Sigmoid colon (tissue), 4 donors: Measurements from ENCODE around the gene SDK2.

Source experiments
- EP300 ChIP-seq, 4 donors: sonication (generic); formaldehyde crosslinking; IDR thresholded peaks; one replicate each; pipeline ENCODE4 v1.6.1; 2017; ENCODE audit warnings: antibody characterized with exemption in 4 of 4
- POLR2A ChIP-seq, 2 donors: fragments of 450-650 bp; IDR thresholded peaks; one replicate each; pipeline ENCODE4 v1.6.1; 2016; ENCODE audit warnings: antibody characterized with exemption in 2 of 2, mild to moderate bottlenecking in 2 of 2, moderate library complexity in 2 of 2
- POLR2AphosphoS5 ChIP-seq, 4 donors: sonication (generic); formaldehyde crosslinking; IDR thresholded peaks; one replicate each; pipeline ENCODE4 v1.6.1; 2017; ENCODE audit warnings: antibody characterized with exemption in 4 of 4
- TF ChIP-seq, protein P1 (sequence below), 4 experiments: fragments of 450-650 bp in 3 of 4; fragments of 200-600 bp in 1 of 4; IDR thresholded peaks; one replicate each; pipeline ENCODE4 v1.5.1; 2016 to 2019; ENCODE audit warnings: antibody characterized with exemption in 4 of 4, mild to moderate bottlenecking in 3 of 4, moderate library complexity in 2 of 4

GRCh38 chr17:73617501-73617900 lies 26.7 kb downstream of the SDK2 start:
- TF ChIP-seq, protein P1, sequence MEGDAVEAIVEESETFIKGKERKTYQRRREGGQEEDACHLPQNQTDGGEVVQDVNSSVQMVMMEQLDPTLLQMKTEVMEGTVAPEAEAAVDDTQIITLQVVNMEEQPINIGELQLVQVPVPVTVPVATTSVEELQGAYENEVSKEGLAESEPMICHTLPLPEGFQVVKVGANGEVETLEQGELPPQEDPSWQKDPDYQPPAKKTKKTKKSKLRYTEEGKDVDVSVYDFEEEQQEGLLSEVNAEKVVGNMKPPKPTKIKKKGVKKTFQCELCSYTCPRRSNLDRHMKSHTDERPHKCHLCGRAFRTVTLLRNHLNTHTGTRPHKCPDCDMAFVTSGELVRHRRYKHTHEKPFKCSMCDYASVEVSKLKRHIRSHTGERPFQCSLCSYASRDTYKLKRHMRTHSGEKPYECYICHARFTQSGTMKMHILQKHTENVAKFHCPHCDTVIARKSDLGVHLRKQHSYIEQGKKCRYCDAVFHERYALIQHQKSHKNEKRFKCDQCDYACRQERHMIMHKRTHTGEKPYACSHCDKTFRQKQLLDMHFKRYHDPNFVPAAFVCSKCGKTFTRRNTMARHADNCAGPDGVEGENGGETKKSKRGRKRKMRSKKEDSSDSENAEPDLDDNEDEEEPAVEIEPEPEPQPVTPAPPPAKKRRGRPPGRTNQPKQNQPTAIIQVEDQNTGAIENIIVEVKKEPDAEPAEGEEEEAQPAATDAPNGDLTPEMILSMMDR (IDR thresholded peaks at IDR 0.05), result no peak
- TF ChIP-seq POLR2AphosphoS5 (IDR thresholded peaks at IDR 0.05), result no peak
- TF ChIP-seq POLR2A (IDR thresholded peaks at IDR 0.05), result no peak
- no peak for TF ChIP-seq EP300 (IDR thresholded peaks at IDR 0.05)
